ENCODE measurements around the gene NAPSA.

Gene NAPSA

GRCh38 chr19:50310759-50311465, 54.5 kb downstream of the NAPSA start:
- Histone ChIP-seq H2BK5ac (ENCODE audit: low read depth, low read length, poor library complexity) (no peak overlapping the region), H3K18ac (ENCODE audit: low read length) (no peak overlapping the region), H3K79me1 (ENCODE audit: low read length) (peaks cover 13% of the 10 kb centered on the region), H3K4me3 (ENCODE audit: low read depth, low read length) (no peak overlapping the region), H3K79me2 (ENCODE audit: control insufficient read depth, insufficient read depth, low read length, poor library complexity) (no peaks in the 10 kb centered on the region), H2AK5ac (ENCODE audit: low read length) (no peak overlapping the region), H4K12ac (ENCODE audit: low read depth, low read length) (no peak overlapping the region), H3K23ac (ENCODE audit: low read length) (no peak overlapping the region), H3K36me3 (ENCODE audit: control insufficient read depth in 1 of 2, insufficient read depth in 2 of 2, low read length in 2 of 2) (peaks cover 3 to 5% of the 10 kb centered on the region in 2 experiments), H3K4ac (ENCODE audit: low read depth, low read length) (no peak overlapping the region), H3K9me3 (ENCODE audit: insufficient read depth, low read depth, low read length) (peaks cover 4% of the 10 kb centered on the region), H4K8ac (ENCODE audit: low read depth, low read length) (no peak overlapping the region), H3K27ac (ENCODE audit: low read depth, low read length) (no peak overlapping the region), H3K4me1 (ENCODE audit: control insufficient read depth in 1 of 2, insufficient read depth in 2 of 2, low read length in 2 of 2) (peaks cover 12 to 28% of the 10 kb centered on the region in 2 experiments), H2AFZ (ENCODE audit: insufficient read depth, low read length, poor library complexity) (no peak overlapping the region), H2BK120ac (ENCODE audit: insufficient read depth, low read length, poor library complexity) (no peak overlapping the region), H3K27me3 (ENCODE audit: insufficient read depth, low read length) (no peaks in the 10 kb centered on the region), H3K4me2 (ENCODE audit: low read length) (no peak overlapping the region), H4K91ac (ENCODE audit: low read depth, low read length) (no peak overlapping the region), H2BK12ac (ENCODE audit: low read length) (no peak overlapping the region), H3K14ac (ENCODE audit: low read length) (no peak overlapping the region), H3K9ac (ENCODE audit: low read length) (no peak overlapping the region)
- DNase-seq: peak; percentile 14 to 25
- no CpG with 5 or more reads among the region's 10 CpGs for WGBS (ENCODE audit: extremely low coverage, insufficient coverage, insufficient read length)

GRCh38 chr19:50309396-50310125, 55.9 kb downstream of the NAPSA start:
- Histone ChIP-seq H4K12ac (ENCODE audit: low read depth, low read length) (no peak overlapping the region), H3K4ac (ENCODE audit: low read depth, low read length) (no peak overlapping the region), H3K79me2 (ENCODE audit: control insufficient read depth, insufficient read depth, low read length, poor library complexity) (no peaks in the 10 kb centered on the region), H3K27ac (ENCODE audit: low read depth, low read length) (no peak overlapping the region), H3K79me1 (ENCODE audit: low read length) (peaks cover 7% of the 10 kb centered on the region), H2AK5ac (ENCODE audit: low read length) (no peak overlapping the region), H3K4me3 (ENCODE audit: low read depth, low read length) (no peak overlapping the region), H3K9ac (ENCODE audit: low read length) (no peak overlapping the region), H3K23ac (ENCODE audit: low read length) (no peak overlapping the region), H3K4me1 (ENCODE audit: control insufficient read depth in 1 of 2, insufficient read depth in 2 of 2, low read length in 2 of 2) (peaks cover 7 to 20% of the 10 kb centered on the region in 2 experiments), H4K8ac (ENCODE audit: low read depth, low read length) (no peak overlapping the region), H2BK12ac (ENCODE audit: low read length) (no peak overlapping the region), H3K9me3 (ENCODE audit: insufficient read depth, low read depth, low read length) (peaks cover 4% of the 10 kb centered on the region), H3K4me2 (ENCODE audit: low read length) (no peak overlapping the region), H3K18ac (ENCODE audit: low read length) (no peak overlapping the region), H3K27me3 (ENCODE audit: insufficient read depth, low read length) (no peaks in the 10 kb centered on the region), H2BK120ac (ENCODE audit: insufficient read depth, low read length, poor library complexity) (no peak overlapping the region), H2BK5ac (ENCODE audit: low read depth, low read length, poor library complexity) (no peak overlapping the region), H3K36me3 (ENCODE audit: control insufficient read depth in 1 of 2, insufficient read depth in 2 of 2, low read length in 2 of 2) (peaks cover 3 to 5% of the 10 kb centered on the region in 2 experiments), H3K14ac (ENCODE audit: low read length) (no peak overlapping the region), H2AFZ (ENCODE audit: insufficient read depth, low read length, poor library complexity) (no peak overlapping the region), H4K91ac (ENCODE audit: low read depth, low read length) (no peak overlapping the region)
- DNase-seq: no peak
- WGBS (ENCODE audit: extremely low coverage, insufficient coverage, insufficient read length): no CpG with 5 or more reads among the region's 16 CpGs

- no peak for DNase-seq
- no peaks in the 10 kb centered on the region for H3K79me2 ChIP-seq (ENCODE audit: control insufficient read depth, insufficient read depth, low read length, poor library complexity)
- no peak overlapping the region for H3K4ac ChIP-seq (ENCODE audit: low read depth, low read length)
- H4K8ac ChIP-seq (ENCODE audit: low read depth, low read length): no peak overlapping the region
- H3K14ac ChIP-seq (ENCODE audit: low read length): no peak overlapping the region
- H2AK5ac ChIP-seq (ENCODE audit: low read length): no peak overlapping the region
- peaks cover 3 to 5% of the 10 kb centered on the region in 2 experiments for H3K36me3 ChIP-seq (ENCODE audit: control insufficient read depth in 1 of 2, insufficient read depth in 2 of 2, low read length in 2 of 2)
- H2BK12ac ChIP-seq (ENCODE audit: low read length): no peak overlapping the region
- H3K27me3 ChIP-seq (ENCODE audit: insufficient read depth, low read length): no peaks in the 10 kb centered on the region
- peaks cover 7% of the 10 kb centered on the region for H3K79me1 ChIP-seq (ENCODE audit: low read length)
- H2BK120ac ChIP-seq (ENCODE audit: insufficient read depth, low read length, poor library complexity): no peak overlapping the region
- no peak overlapping the region for H4K91ac ChIP-seq (ENCODE audit: low read depth, low read length)
- no peak overlapping the region for H3K4me2 ChIP-seq (ENCODE audit: low read length)
- no peak overlapping the region for H2BK5ac ChIP-seq (ENCODE audit: low read depth, low read length, poor library complexity)
- peaks cover 4% of the 10 kb centered on the region for H3K9me3 ChIP-seq (ENCODE audit: insufficient read depth, low read depth, low read length)
- H3K9ac ChIP-seq (ENCODE audit: low read length): no peak overlapping the region
- no peak overlapping the region for H3K18ac ChIP-seq (ENCODE audit: low read length)
- H4K12ac ChIP-seq (ENCODE audit: low read depth, low read length): no peak overlapping the region
- H3K23ac ChIP-seq (ENCODE audit: low read length): no peak overlapping the region
- H3K4me3 ChIP-seq (ENCODE audit: low read depth, low read length): no peak overlapping the region
- peaks cover 4 to 16% of the 10 kb centered on the region in 2 experiments for H3K4me1 ChIP-seq (ENCODE audit: control insufficient read depth in 1 of 2, insufficient read depth in 2 of 2, low read length in 2 of 2)
- no CpG with 5 or more reads among the region's 21 CpGs for WGBS (ENCODE audit: extremely low coverage, insufficient coverage, insufficient read length)
- no peak overlapping the region for H2AFZ ChIP-seq (ENCODE audit: insufficient read depth, low read length, poor library complexity)
- H3K27ac ChIP-seq (ENCODE audit: low read depth, low read length): no peak overlapping the region
Observed at GRCh38 chr19:50308991-50309390, 56.4 kb downstream of the NAPSA start.

All from trophoblast cell (in vitro differentiated cells and primary cell).